H1 (cell line): Measurements from ENCODE around the gene NAV2. TPM values are rescaled to one million over a fixed set of nuclear protein-coding genes. Genes with fewer than 3 reads are reported as not detected.

Source experiments
- SIX5 ChIP-seq: IDR thresholded peaks from 2 replicates; pipeline ENCODE4 v1.6.1; 2011; ENCODE audit warnings: mild to moderate bottlenecking, low read depth, low read length
- SP4 ChIP-seq: IDR thresholded peaks from 2 replicates; pipeline ENCODE4 v1.6.1; 2012; ENCODE audit warnings: low read length, inconsistent platforms
- polyA plus RNA-seq, 7 experiments: library from polyadenylated mRNA; depleted of rRNA in 3 of 7; stranded (reverse) in 5 of 7; unstranded in 2 of 7; fragments of >200 nt in 5 of 7; fragments of 200-250 nt in 2 of 7; gene quantifications; 1 replicate in 5 of 7; 2 replicates in 1 of 7; 4 replicates in 1 of 7; pipeline versions ENCODE4 v1.2.1 to v1.2.3, GENCODE V29; 2011 to 2013; ENCODE audit warnings: missing spikeins in 2 of 7, mixed read lengths in 2 of 7
- total RNA-seq: library from RNA; stranded (reverse); fragmentation: NEBNext Ultra II Directional; extraction: Animal tissue kit (Norgen Biotek cat#: 25700); gene quantifications from 2 replicates; pipeline ENCODE4 v1.2.1, GENCODE V29; 2021

The NAV2 gene
- total and polyA plus RNA-seq, 2 of the 8 experiments (the other 6 are each of a cell fraction or from before 2014, with no cell fraction given) = 35.6 to 73.6 TPM

- TF ChIP-seq SIX5 (no peak), SP4 (no peak)
- TF ChIP-seq, all 59 proteins: peak for 0
Observed at GRCh38 chr11:19822531-19822930, 109.9 kb downstream of the NAV2 start (continued).
